Thyroid gland (tissue), 4 donors: ENCODE results near the gene GFRA1. TPM values are rescaled to one million over a fixed set of nuclear protein-coding genes. Genes with fewer than 3 reads are reported as not detected.

ENCODE experiments used
- DNase-seq, 2 donors: peaks; one replicate each; pipeline ENCODE4 v3.0.0-alpha.2; 2019
- H3K27ac ChIP-seq, 3 donors: fragments of 200-600 bp; sonication (generic); 1 replicate in 2 of 3; 2 replicates in 1 of 3; pipeline ENCODE4 v1.5.1; 2016 to 2019; ENCODE audit warnings: mild to moderate bottlenecking in 1 of 3, moderate library complexity in 1 of 3
- H3K27me3 ChIP-seq: fragments of 200-600 bp; sonication (generic); one replicate; pipeline ENCODE4 v1.5.1; 2019
- H3K36me3 ChIP-seq, 2 donors: fragments of 200-600 bp; sonication (generic); one replicate each; pipeline ENCODE4 v1.5.1; 2016 to 2019
- H3K4me1 ChIP-seq, 2 donors: fragments of 200-600 bp; sonication (generic); one replicate each; pipeline ENCODE4 v1.5.1; 2017 to 2019
- H3K4me3 ChIP-seq, 3 donors: fragments of 200-600 bp; sonication (generic); replicated peaks in 1 of 3; 1 replicate in 2 of 3; 2 replicates in 1 of 3; pipeline ENCODE4 v1.5.1; 2016; ENCODE audit warnings: mild to moderate bottlenecking in 1 of 3
- H3K9me3 ChIP-seq: fragments of 200-600 bp; sonication (generic); one replicate; pipeline ENCODE4 v1.5.1; 2017
- POLR2A ChIP-seq, 2 donors: fragments of 450-650 bp; IDR thresholded peaks; one replicate each; pipeline ENCODE4 v1.6.1; 2017; ENCODE audit warnings: antibody characterized with exemption in 2 of 2, mild to moderate bottlenecking in 2 of 2, moderate library complexity in 1 of 2
- WGBS, 2 donors: methylation state at CpG; one replicate each; pipeline ENCODE4 v1.1.5; 2017; 5-methylcytosine and 5-hydroxymethylcytosine counted together
- intact Hi-C: fragments of 100-400 bp; cut with DNase I; formaldehyde crosslinking; loops from one replicate; pipeline ENCODE4 v1.15.1; 2023
- total RNA-seq, 4 donors: library from RNA; depleted of rRNA; stranded (reverse); fragments of >200 nt; gene quantifications; one replicate each; pipeline ENCODE4 v1.2.3, GENCODE V29; 2016
- TF ChIP-seq, protein P1 (sequence below), 6 experiments: fragments of 200-600 bp in 3 of 6; fragments of 450-650 bp in 3 of 6; sonication (generic) in 3 of 6; IDR thresholded peaks; one replicate each; pipeline ENCODE4 v1.5.1; 2016 to 2019; ENCODE audit warnings: antibody characterized with exemption in 6 of 6, mild to moderate bottlenecking in 2 of 6, inconsistent platforms in 1 of 6, moderate library complexity in 1 of 6

Gene GFRA1
- total RNA-seq, 4 donors from 2014 or later = 4.4 to 18.0 (median 5.5) TPM

- TF ChIP-seq POLR2A (IDR thresholded peaks at IDR 0.05) = no peak
- TF ChIP-seq, protein P1, sequence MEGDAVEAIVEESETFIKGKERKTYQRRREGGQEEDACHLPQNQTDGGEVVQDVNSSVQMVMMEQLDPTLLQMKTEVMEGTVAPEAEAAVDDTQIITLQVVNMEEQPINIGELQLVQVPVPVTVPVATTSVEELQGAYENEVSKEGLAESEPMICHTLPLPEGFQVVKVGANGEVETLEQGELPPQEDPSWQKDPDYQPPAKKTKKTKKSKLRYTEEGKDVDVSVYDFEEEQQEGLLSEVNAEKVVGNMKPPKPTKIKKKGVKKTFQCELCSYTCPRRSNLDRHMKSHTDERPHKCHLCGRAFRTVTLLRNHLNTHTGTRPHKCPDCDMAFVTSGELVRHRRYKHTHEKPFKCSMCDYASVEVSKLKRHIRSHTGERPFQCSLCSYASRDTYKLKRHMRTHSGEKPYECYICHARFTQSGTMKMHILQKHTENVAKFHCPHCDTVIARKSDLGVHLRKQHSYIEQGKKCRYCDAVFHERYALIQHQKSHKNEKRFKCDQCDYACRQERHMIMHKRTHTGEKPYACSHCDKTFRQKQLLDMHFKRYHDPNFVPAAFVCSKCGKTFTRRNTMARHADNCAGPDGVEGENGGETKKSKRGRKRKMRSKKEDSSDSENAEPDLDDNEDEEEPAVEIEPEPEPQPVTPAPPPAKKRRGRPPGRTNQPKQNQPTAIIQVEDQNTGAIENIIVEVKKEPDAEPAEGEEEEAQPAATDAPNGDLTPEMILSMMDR (IDR thresholded peaks at IDR 0.05) = no peak
- Histone ChIP-seq H3K27ac (no peak overlapping the region), H3K9me3 (no peaks in the 10 kb centered on the region), H3K36me3 (no peaks in the 10 kb centered on the region), H3K4me1 (no peaks in the 10 kb centered on the region), H3K4me3 (no peak overlapping the region), H3K27me3 (no peaks in the 10 kb centered on the region)
- no peak for DNase-seq
- intact Hi-C loops = loop anchor here (5.0 to 10.0 kb wide), 2 partner anchors 484 to 582 kb away; no protein-coding TSS in a partner anchor
- WGBS, 2 donors = 57 to 61% methylated on average over 9 of the region's 9 CpGs
These were observed 13.7 kb upstream of the GFRA1 start for GRCh38 chr10:116286626-116287200.

DNA sequence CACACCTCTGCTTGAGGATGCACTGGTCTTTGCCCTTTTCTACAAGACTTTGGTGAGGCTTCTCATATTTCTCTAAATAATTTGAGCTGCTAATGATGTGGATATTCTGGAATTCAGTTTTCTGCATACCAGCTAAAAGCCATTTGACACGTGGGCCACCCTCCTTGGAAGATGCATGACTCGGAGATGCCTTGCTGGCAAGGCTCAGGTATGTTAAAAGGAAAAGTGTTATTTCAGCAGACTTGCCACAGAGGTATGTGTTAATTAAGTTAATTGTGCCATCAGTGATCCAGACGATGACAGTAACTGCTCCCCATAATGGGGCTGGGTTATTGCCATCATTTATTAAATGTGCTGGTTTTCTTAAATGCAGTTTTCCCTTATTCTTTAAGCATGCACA is 8.8 kb upstream of the GFRA1 start:
- Histone ChIP-seq H3K27ac (no peak overlapping the region), H3K4me3 (no peak overlapping the region), H3K36me3 (no peaks in the 10 kb centered on the region), H3K9me3 (no peaks in the 10 kb centered on the region), H3K27me3 (no peaks in the 10 kb centered on the region), H3K4me1 (no peaks in the 10 kb centered on the region)
- no peak for DNase-seq
- 75 to 81% methylated on average over 3 of the region's 3 CpGs for WGBS, 2 donors
- TF ChIP-seq POLR2A (IDR thresholded peaks at IDR 0.05) = no peak
- TF ChIP-seq, protein P1 (IDR thresholded peaks at IDR 0.05) = no peak
- intact Hi-C loops = loop anchor here (10.0 kb wide), 1 partner anchor 577 kb away; no protein-coding TSS in a partner anchor

DNA sequence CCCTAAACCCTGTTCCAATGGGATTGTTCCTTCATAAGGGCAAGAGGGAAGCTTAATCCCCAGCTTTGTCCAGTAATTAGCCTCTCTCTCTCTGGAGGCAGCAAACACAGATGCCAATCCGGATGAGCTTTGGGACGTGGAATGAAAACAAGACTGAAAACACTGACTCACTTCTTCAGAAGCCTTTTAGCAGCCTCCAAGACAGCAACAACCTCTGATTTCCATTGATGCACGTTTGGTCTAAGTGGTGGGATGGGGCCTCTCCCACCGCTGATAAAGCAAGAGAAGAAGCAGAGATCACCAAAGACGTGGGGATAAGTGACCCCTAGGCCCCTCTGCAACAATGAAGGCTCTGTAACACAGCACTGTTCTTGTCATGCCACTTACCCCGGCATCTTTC is 5.8 kb upstream of the GFRA1 start:
- no peaks in the 10 kb centered on the region for H3K9me3 ChIP-seq
- TF ChIP-seq POLR2A (IDR thresholded peaks at IDR 0.05) = no peak
- TF ChIP-seq, protein P1 (IDR thresholded peaks at IDR 0.05) = no peak
- intact Hi-C loops = no loop called here
- H3K36me3 ChIP-seq = no peaks in the 10 kb centered on the region
- H3K4me3 ChIP-seq = no peak overlapping the region
- no peak for DNase-seq
- peaks cover 5 to 7% of the 10 kb centered on the region in 2 donors for H3K4me1 ChIP-seq
- H3K27me3 ChIP-seq = peaks cover 10% of the 10 kb centered on the region
- H3K27ac ChIP-seq = no peak overlapping the region
- 60 to 62% methylated on average over 6 of the region's 6 CpGs for WGBS, 2 donors

GRCh38 chr10:116276981-116277380 is 4.0 kb upstream of the GFRA1 start:
- Histone ChIP-seq H3K9me3 (no peaks in the 10 kb centered on the region), H3K27ac (no peak overlapping the region), H3K4me3 (no peak overlapping the region), H3K4me1 (peaks cover 19 to 25% of the 10 kb centered on the region in 2 donors), H3K27me3 (peaks cover 10% of the 10 kb centered on the region), H3K36me3 (no peaks in the 10 kb centered on the region)
- 95 to 96% methylated on average over 3 of the region's 3 CpGs for WGBS, 2 donors
- no peak for DNase-seq
- TF ChIP-seq, protein P1 (IDR thresholded peaks at IDR 0.05) = no peak
- TF ChIP-seq POLR2A (IDR thresholded peaks at IDR 0.05) = no peak
- intact Hi-C loops = no loop called here

DNA sequence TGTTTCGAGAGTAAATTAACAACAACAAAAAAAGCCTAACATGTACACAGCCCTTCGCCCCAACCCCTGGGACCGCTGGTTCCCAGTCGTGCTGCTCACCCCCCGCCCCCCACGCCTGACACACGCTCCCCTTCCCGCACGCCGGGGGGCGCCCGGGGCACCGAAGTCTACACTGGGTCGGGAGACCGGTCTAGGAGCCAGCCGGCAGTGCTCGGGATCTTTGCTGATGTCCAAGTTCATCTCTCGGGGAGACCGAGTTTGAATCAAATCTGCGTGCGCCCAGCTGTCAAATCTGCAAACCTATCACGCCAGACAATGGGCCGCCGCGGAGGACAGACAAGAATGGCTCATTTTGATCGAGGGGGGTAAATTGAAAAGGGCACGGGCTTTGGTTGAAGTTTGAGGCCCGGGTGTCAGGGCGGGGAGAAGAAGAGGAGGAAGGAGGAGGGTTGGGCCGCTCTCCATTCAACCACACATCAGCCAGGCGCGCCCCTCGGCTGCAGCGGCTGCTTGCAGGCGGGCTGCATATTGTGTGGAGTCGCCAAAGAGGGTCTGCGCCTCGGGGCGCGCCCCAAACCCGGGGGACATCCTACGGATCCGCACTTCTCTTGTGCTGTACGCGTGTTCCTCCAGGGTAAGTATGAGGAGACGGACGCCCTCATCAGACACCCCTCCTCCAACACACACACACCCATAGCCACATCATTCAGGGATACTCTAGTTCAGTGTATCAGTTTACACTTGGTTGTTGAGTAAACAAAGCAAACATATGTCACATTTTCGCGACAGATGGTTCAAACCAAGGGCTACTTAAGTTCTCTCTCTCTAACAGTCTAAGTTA is 1.3 kb upstream of the GFRA1 start:
- H3K27ac ChIP-seq = no peak overlapping the region
- DNase-seq = no peak
- intact Hi-C loops = no loop called here

More for the DNA sequence above, 1.3 kb upstream of the GFRA1 start:
- 3 to 6% methylated on average over 32 to 47 of the region's 49 CpGs for WGBS, 2 donors
- peaks cover 13% of the 10 kb centered on the region for H3K27me3 ChIP-seq
- TF ChIP-seq POLR2A (IDR thresholded peaks at IDR 0.05) = no peak
- TF ChIP-seq, protein P1 (IDR thresholded peaks at IDR 0.05) = no peak
- H3K4me3 ChIP-seq = peak overlapping the region in 2 of 3 donors; percentile 21 to 31
- H3K4me1 ChIP-seq = peaks cover 19 to 37% of the 10 kb centered on the region in 2 donors
- H3K9me3 ChIP-seq = no peaks in the 10 kb centered on the region
- no peaks in the 10 kb centered on the region for H3K36me3 ChIP-seq
